Hematopoietic multipotent progenitor cell treated with erythropoietin and hydrocortisone succinate and interleukin-3 and kit ligand, for 15 days (in vitro differentiated cells): ENCODE measurements around the gene MRPL48.
"Not testable (repeated sequence)": the region's sequence is repeated elsewhere in the genome, so short reads cannot be mapped to it uniquely, and the experiment has no call there.

Experiments used
- DNase-seq: peaks from one replicate; pipeline ENCODE4 v3.0.0-alpha.2; 2015; ENCODE audit warnings: low spot score

The MRPL48 gene

DNA sequence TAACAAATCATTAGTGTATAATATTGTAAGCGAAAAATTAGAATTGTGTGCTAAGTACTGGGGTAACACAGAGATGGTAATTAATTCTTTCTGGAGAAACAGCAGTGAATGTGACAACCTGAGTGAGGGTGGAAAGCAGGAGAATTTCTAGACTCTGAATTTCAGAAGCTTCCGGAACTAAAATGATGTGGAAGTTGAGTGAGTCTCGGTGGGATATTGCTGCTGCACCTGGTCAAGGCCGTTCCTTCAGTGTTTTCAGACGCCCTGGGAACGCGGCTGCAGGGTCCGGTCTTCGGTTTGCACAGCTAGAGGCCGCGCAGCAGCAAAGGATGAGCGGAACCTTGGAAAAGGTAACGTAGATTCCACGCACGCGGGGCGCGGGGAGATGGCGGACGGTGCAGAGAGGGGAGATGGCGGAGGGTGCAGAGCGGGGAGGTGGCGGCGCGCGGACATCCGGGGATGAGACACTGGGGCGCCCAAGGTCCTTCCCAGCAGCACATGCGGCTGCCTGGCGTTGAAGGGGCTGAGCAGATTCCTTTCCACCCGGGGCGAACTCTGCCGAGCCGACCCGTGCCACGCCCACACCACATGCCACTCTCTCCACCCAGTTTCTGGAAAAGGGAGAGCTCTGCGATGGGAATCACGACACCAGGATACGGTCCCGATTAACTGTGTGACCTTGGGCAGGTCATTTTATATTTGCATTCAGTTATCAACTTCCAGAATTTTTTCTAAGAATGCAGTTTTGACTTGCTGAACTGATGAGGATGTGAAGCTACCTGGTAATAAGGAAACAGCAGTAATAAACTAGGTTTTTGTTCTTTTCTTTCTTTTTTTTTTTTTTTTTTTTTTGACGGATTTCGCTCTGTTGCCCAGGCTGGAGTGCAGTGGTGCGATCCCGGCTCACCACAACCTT lies at the start of gene MRPL48:
Gene MRPL48, plus strand, starts transcription at position 232 of the 916 bp plus-strand sequence. Its CDS starts 98 bp downstream, at position 330.
- peak; percentile 79 for DNase-seq

DNA sequence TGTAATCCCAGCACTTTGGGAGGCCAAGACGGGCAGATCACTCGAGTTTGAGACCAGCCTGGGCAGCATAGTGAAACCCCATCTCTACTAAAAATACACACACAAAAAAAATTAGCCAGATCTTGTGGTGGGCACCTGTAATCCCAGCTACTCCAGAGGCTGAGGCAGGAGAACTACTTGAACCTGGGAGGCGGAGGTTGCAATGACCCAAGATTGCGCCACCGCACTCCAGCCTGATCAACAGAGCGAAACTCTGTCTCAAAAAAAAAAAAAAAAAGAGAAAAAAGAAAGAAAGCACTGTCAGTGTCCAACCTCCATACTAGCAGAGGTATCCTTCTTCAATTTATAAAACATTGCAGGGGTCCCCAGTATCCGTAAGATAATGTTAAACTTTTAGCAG lies 44.6 kb upstream of the MRPL48 start:
- DNase-seq = no peak

DNA sequence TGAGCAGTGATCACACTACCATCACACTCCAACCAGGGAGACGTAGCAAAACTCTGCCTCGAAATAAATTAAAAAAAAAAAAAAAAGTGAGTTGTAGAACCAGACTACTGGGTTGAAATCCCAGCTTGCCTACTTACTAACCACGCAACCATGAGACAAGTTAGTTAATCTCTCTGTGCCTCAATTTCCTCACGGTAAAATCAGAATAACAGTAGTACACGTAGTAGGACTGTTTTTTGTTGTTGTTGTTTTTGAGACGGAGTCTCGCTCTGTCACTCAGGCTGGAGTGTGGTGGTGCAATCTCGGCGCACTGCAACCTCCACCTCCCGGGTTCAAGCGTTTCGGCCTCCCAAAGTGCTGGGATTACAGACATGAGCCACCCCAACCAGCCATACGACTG lies 41.0 kb upstream of the MRPL48 start:
- no peak for DNase-seq

DNA sequence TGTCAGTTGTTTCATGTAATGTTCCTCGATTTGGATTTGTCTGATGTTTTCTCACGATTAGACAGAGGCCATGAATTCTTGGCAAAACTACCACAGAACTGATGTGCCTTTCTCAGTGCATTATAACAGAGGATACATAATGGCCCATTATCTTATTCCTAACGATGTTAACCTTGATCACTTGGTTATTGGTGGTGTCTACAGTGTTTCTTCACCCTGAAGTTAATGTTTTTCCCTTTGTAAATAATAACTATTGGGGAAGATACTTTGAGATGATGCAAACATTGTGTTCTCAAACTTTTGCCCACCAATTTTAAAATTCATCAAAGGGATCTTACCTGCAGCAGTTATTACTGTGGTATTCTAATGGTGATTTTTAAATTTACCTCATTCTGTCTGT lies 39.9 kb upstream of the MRPL48 start:
- no peak for DNase-seq

DNA sequence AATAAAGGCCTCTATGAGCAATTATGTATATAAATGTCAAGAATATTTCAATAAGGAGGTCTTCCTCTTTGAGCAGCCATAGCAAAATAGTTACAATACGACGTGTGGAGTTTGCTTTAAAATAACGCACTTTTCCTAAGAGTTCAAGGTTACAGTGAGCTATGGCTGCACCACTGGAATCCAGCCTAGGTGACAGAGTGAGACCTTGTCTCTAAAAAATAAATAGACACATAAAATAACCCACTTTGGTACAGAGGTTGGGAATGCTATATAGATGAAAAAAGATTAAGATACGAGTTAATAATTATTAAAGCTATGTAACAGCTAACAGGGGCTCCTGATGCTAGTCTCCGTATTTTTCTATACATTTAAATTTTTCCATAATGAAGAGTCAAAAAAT lies 39.4 kb upstream of the MRPL48 start:
- no peak for DNase-seq

DNA sequence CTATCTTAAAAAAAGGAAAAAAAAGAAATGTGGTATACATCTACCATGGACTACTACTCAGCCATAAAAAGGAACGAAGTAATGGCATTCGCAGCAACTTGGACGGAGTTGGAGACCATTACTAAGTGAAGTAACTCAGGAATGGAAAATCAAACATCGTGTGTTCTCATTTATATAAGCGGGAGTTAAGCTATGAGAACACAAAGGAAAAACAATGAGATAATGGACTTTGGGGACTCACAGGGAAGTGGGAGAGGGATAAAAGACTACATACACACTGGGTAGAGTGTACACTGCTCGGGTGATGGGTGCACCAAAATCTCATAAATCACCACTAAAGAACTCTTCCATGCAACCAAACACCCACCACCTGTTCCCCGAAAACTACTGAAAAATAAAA lies 38.6 kb upstream of the MRPL48 start:
- no peak for DNase-seq

DNA sequence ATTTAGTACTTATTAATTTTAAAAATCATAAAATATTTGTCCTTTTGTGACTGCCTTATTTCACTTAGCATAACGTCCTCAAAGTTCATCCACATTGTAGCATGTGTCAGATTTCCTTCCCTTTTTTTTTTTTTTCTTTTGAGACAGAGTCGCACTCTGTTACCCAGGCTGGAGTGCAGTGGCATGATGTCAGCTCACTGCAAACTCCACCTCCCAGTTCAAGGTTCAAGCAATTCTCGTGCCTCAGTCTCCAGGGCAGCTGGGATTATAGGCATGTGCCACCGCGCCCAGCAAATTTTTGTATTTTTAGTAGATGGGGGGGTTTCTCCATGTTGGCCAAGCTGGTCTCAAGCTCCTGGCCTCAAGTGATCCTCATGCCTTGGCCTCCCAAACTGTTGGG lies 37.4 kb upstream of the MRPL48 start:
- no peak for DNase-seq

DNA sequence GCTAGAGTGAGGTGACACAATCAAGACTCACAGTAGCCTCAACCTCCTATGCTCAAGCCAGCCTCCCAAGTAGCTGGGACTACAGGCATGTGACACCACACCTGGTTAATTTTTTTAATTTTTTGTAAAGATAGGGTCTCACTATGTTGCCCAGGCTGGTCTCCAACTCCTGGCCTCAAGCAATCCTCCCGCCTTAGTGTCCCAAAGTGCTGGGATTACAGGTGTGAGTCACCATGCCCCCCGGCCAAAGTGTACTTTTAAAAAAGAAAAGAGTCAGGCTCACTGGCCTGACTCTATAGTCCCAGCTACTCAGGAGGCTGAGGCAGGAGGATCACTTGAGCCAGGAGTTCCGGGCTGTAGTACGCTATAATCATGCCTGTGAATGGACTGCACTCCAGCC lies 36.8 kb upstream of the MRPL48 start:
- not testable (repeated sequence) for DNase-seq

DNA sequence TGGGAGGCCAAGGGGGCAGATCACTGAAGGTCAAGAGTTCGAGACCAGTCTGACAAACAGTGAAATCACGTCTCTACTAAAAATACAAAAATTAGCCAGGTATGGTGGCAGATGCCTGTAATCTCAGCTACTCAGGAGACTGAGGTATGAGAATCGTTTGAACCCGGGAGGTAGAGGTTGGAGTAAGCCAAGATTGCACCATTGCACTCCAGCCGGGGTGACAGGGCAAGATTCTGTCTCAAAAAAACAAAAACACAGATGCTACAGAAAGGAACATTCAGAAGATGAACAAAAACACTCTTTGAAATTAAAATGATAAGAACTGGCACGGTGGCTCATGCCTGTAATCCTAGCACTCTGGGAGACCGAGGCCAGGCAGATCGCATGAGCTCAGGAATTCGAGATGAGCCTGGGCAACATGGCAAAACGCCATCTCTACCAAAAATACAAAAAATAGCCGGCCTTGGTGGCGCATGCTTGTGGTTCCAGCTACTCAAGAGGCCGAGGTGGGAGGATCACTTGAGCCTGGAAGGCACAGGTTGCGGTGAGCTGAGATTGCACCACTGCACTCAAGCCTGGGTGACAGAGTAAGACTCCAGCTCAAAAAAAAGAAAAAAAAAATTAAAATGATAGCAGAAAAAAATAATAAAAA lies 35.3 kb upstream of the MRPL48 start:
- DNase-seq = no peak

DNA sequence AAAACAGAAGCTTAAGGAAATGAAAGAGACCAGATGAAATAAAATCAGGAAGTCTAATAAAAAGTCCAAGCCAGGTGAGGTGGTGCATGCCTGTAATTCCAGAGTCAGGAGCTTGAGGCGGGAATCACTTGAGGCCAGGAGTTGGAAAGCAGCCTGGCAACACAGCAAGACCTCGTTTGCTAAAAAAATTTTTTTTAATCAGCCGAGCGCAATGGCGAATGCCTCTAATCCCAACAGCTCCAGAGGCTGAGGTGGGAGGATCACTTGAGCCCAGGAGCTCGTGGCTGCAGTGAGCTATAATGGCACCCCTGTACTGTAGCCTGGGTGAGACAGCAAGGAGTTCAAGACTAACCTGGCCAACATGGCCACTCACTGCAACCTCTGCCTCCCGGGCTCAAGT lies 34.8 kb upstream of the MRPL48 start:
- no peak for DNase-seq

DNA sequence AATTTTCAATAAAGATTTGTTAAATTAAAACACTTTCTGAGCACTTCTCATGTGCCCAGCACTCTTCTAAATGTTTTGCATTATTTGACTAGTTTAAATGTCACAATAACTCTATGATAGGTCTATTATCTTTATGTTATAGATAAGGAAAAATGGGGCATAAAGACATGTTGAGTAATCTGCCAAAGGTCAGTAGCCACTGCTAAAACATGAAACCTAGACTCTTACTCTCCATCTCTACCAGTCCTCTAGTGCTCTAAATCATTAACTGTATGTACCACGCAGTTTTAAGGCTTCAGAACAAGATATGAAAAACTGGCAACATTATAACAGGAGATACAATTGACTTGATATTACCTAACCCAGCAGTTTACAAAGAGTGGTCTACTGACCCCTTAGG lies 33.7 kb upstream of the MRPL48 start:
- no peak for DNase-seq

DNA sequence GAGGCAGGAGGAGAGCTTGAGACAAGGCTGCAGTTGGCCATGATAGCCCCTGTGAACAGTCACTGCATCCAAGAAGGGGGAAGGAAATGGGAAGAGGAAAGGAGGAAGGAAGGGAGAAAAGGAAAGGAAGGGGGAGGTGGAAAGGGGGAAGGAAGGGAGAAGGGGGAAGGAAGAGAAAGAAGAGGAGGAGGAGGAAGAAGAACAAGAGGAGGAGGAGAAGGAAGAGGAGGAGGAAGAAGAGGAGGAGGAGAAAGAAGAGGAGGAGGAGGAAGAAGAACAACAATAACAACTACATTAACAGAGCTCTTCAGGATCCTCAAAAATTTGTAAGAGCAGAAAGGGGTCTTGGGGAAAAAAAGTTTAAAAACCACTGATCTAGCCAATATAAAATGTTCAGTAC lies 32.0 kb upstream of the MRPL48 start:
- no peak for DNase-seq

DNA sequence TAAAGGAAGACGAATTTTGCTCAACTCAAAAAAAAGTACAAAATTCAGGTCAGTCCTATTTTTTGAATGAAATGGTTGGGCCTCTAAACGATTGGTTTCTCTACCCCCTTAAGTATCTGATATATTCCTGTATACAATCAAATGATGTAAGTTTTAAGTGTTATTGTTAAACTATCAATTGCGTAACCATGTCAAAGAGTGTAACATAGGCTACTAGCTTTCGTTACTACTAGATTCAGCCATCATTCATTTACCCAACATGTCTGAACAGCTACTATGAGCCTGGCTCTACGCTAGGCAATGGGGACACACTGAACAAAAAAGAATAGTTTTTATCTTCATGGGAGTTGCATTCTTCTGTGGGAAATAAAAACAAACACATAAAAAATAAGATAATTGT lies 30.1 kb upstream of the MRPL48 start:
- DNase-seq = no peak

DNA sequence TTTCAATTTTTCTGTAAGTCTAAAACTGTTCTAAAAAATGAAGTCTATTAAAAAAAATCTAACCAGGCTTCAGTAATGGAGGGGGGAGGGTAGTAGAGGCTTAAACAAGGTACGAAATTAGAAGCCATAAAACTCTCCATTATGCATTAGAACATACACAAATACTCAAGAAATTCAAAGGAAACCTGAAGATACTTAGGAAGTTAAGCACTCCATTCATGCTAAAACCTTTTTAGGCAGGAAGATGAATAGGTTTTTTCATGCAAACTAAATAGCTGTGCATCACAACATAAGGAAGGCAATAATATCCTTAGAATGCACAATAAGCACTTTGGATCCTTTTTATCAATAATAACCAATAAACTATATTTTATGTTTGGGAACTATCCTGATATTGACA lies 29.2 kb upstream of the MRPL48 start:
- no peak for DNase-seq

DNA sequence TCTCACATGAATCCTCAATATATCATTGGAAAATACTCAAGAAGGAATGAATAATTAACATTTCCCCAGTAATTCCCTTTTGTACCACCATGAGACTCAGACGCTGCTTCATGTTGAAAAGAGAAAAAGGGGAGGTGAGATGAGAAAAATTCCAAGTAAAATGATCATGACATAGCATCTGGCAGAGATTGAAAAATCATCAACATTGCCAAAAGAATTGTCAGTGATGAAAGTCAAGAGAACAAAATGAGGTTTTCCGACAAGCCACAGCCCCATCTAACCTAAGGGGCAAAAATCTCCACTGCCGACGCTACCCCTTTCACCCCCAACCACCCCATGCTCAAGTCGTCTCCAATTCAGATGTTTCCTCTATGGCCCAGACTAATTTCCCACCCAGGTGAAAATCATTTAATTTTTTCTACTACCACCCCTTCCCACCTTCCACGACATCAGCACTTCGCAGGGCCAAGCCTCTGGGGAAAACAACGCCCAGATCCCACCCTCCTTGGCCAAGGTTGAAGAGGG lies 28.0 kb upstream of the MRPL48 start:
- no peak for DNase-seq

DNA sequence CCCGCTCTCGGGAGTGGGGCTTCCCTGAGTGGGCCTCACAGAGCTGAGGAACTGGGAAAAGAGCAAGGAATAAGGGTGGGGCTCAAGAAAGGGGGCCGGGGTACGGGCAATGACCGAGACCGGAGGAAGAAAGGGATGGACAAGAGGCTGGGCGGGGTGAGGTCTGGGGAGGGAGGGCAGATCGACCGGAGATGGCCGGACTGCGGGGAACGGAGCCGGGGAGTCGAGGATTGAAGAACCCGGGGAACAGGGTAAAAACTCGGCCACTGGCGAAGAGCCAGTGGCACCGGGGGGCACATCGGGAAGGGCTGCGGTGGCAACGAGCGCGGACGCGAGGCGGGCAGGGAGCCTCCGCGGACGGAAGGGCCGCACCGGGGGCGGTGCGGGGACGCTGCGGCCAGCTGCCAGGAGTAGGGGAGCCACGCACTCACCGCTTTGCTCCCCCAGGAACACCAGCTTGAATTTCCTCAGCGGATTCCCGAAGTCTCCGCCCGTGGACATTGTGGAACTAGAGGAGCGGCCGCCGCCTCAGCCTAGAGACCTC lies 27.5 kb upstream of the MRPL48 start:
- DNase-seq = no peak

DNA sequence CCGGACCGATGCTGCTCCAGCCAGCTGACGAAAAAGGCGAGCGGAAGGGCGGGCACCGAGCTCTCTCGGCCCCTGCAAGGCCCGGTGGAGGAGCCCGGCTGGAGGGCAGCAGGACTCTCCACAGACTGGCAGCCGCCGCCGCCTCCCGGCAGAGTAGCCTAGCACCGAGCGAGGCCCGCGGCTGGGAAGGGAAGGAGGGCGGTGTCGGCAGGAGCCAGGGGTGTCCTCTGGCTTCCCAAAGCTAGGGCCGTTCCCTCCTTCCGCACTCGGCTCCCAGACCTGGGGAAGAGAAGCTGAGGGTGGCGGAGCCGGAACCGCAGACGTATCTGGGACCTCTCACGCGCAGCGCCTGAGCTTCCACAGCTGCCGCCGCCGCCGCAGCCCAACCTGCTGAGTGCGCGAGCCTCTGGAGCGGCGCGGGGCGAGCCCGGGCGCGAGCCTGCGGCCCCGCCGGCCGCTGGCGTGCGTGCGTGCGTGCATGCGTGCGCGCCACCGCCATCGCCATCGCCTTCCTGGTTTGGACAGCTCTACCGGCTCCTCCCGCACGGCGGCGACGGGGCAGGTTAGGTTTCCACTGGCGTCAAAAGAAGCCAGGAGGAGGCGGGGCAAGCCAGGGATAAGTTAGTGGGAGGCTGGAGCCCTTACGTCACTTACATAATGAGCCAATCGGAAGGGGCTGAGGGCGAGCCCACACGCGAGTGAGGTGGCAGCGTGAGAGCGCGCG lies 26.8 kb upstream of the MRPL48 start, which contains the start of gene RAB6A:
Gene RAB6A, minus strand, starts transcription at position 396 of the 724 bp plus-strand sequence. CDS start 439 bp downstream, outside the sequence.
- peak; percentile 100 for DNase-seq

DNA sequence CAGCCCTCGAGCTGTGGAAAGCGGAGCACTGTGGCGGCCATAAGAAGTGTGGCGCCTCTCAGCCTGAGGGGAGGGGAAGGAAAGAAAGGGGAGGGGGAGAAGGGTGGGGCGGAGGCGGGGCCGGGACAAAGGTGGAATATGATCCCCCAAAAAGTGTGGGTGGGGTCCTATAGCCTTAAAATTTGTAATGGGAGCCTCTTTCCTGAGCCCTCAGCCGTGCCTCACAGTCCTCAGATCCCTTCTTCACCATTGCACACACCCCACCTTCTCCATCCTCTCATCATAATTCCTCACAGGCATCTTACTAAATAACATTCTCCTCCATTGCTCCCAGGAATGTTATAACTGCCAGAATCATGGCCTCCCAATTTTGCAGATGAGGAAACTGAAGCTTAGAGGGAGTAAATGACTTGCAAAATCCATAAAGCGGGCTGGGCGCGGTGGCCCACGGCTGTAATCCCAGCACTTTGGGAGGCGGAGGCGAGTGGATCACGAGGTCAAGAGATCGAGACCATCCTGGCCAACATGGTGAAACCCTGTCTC lies 26.2 kb upstream of the MRPL48 start:
- no peak for DNase-seq

DNA sequence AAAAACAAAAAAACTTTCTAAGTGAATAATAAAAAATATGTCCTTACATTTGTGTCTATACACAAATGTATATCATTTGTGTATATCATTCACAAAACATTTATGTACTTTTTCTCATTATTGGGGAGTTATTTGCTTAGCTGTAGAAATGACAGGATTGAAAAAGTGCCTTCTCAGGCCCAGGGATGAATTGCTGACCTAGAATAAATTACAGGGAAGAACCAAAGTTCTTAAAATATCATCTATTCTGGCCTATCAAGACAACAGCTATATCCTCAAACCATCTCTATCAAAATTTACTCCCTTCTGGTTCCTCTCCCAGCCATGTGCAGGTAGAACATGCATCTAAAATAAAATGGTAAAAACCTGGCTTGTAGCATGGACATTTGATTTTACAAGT lies 24.9 kb upstream of the MRPL48 start:
- no peak for DNase-seq

DNA sequence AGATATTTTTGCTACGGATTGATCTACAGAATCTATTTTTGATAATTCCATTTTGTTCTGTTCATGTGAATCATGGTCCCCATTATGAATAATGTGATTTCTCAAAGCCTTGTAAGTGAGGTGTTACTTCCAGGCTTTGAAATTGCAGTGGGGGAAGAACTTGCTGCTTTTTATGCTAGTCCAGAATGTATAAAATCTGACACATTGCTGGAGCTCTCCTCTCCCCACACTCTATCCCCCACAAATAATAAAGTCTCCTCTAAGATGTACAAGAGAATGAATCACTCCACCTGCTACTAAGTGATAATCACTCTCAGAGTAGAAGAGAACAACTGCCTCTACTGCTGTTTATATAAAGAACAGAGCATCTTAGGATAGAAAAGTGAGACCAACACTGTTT lies 20.9 kb upstream of the MRPL48 start:
- no peak for DNase-seq

DNA sequence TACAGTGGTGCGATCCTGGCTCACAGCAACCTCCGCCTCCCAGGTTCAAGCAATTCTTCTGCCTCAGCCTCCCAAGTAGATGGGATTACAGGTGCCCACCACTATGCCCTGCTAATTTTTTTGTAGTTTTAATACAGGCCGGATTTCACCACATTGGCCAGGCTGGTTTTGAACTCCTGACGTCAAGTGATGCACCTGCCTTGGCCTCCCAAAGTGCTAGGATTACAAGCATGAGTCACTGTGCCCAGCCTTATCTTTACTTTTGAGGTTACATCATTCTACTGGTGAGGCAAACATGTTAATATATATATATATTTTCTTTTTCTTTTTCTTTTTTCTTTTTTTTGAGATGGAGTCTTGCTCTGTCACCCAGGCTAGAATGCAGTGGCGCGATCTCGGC lies 16.9 kb upstream of the MRPL48 start:
- DNase-seq = not testable (repeated sequence)
